Measurements from ENCODE around the gene SIRT1. TPM values are rescaled to one million over a fixed set of nuclear protein-coding genes. Genes with fewer than 3 reads are reported as not detected.
"Not testable (repeated sequence)": the region's sequence is repeated elsewhere in the genome, so short reads cannot be mapped to it uniquely, and the experiment has no call there.

Gene SIRT1
- total RNA-seq, 1 donor from 2014 or later: 29.3 TPM

GRCh38 chr10:67853512-67853911, 30.9 kb upstream of the SIRT1 start:
- H3K4me1 Mint-ChIP-seq (ENCODE audit: low read depth): peaks cover 8% of the 10 kb centered on the region
- H3K27me3 Mint-ChIP-seq (ENCODE audit: insufficient read depth): no peaks in the 10 kb centered on the region
- no peak overlapping the region for H3K27ac Mint-ChIP-seq
- intact Hi-C loops (cut with micrococcal nuclease): no loop called here
- no peaks in the 10 kb centered on the region for H3K36me3 Mint-ChIP-seq (ENCODE audit: low read depth)
- H3K9me3 Mint-ChIP-seq: no peaks in the 10 kb centered on the region
- no peak for DNase-seq (ENCODE audit: low spot score)
- no peak overlapping the region for H3K4me3 Mint-ChIP-seq

- H3K9me3 Mint-ChIP-seq: no peaks in the 10 kb centered on the region
- no peak overlapping the region for H3K4me3 Mint-ChIP-seq
- no peaks in the 10 kb centered on the region for H3K27me3 Mint-ChIP-seq (ENCODE audit: insufficient read depth)
- intact Hi-C loops (cut with micrococcal nuclease): no loop called here
- H3K36me3 Mint-ChIP-seq (ENCODE audit: low read depth): no peaks in the 10 kb centered on the region
- peaks cover 8% of the 10 kb centered on the region for H3K4me1 Mint-ChIP-seq (ENCODE audit: low read depth)
- no peak overlapping the region for H3K27ac Mint-ChIP-seq
- no peak for DNase-seq (ENCODE audit: low spot score)
Measured at GRCh38 chr10:67858971-67859370, 25.5 kb upstream of the SIRT1 start.

GRCh38 chr10:67861750-67862432, 22.6 kb upstream of the SIRT1 start:
- no peak for DNase-seq (ENCODE audit: low spot score)
- no peak overlapping the region for H3K4me3 Mint-ChIP-seq
- H3K9me3 Mint-ChIP-seq: no peaks in the 10 kb centered on the region
- no peaks in the 10 kb centered on the region for H3K27me3 Mint-ChIP-seq (ENCODE audit: insufficient read depth)
- no peaks in the 10 kb centered on the region for H3K36me3 Mint-ChIP-seq (ENCODE audit: low read depth)
- H3K4me1 Mint-ChIP-seq (ENCODE audit: low read depth): no peaks in the 10 kb centered on the region
- H3K27ac Mint-ChIP-seq: no peak overlapping the region
- intact Hi-C loops (cut with micrococcal nuclease): no loop called here

GRCh38 chr10:67863094-67863493, 21.4 kb upstream of the SIRT1 start:
- no peak for DNase-seq (ENCODE audit: low spot score)
- Mint-ChIP-seq H3K4me3 (no peak overlapping the region), H3K4me1 (ENCODE audit: low read depth) (no peaks in the 10 kb centered on the region), H3K36me3 (ENCODE audit: low read depth) (no peaks in the 10 kb centered on the region), H3K9me3 (no peaks in the 10 kb centered on the region), H3K27ac (no peak overlapping the region), H3K27me3 (ENCODE audit: insufficient read depth) (no peaks in the 10 kb centered on the region)
- intact Hi-C loops (cut with micrococcal nuclease): no loop called here

- Mint-ChIP-seq H3K9me3 (no peaks in the 10 kb centered on the region), H3K4me3 (no peak overlapping the region), H3K27me3 (ENCODE audit: insufficient read depth) (no peaks in the 10 kb centered on the region), H3K27ac (no peak overlapping the region), H3K36me3 (ENCODE audit: low read depth) (no peaks in the 10 kb centered on the region), H3K4me1 (ENCODE audit: low read depth) (no peaks in the 10 kb centered on the region)
- intact Hi-C loops (cut with micrococcal nuclease): no loop called here
- no peak for DNase-seq (ENCODE audit: low spot score)
Measured at GRCh38 chr10:67864607-67865371, 19.7 kb upstream of the SIRT1 start.

- no peaks in the 10 kb centered on the region for H3K9me3 Mint-ChIP-seq
- intact Hi-C loops (cut with micrococcal nuclease): no loop called here
- H3K27me3 Mint-ChIP-seq (ENCODE audit: insufficient read depth): no peaks in the 10 kb centered on the region
- no peaks in the 10 kb centered on the region for H3K4me1 Mint-ChIP-seq (ENCODE audit: low read depth)
- no peak overlapping the region for H3K27ac Mint-ChIP-seq
- H3K4me3 Mint-ChIP-seq: no peak overlapping the region
- no peaks in the 10 kb centered on the region for H3K36me3 Mint-ChIP-seq (ENCODE audit: low read depth)
- no peak for DNase-seq (ENCODE audit: low spot score)
Measured at GRCh38 chr10:67868132-67868531, 16.3 kb upstream of the SIRT1 start.

- Mint-ChIP-seq H3K27me3 (ENCODE audit: insufficient read depth) (no peaks in the 10 kb centered on the region), H3K9me3 (no peaks in the 10 kb centered on the region), H3K4me1 (ENCODE audit: low read depth) (no peaks in the 10 kb centered on the region), H3K36me3 (ENCODE audit: low read depth) (no peaks in the 10 kb centered on the region), H3K27ac (no peak overlapping the region), H3K4me3 (no peak overlapping the region)
- no peak for DNase-seq (ENCODE audit: low spot score)
- intact Hi-C loops (cut with micrococcal nuclease): no loop called here
Measured at GRCh38 chr10:67869996-67870395, 14.5 kb upstream of the SIRT1 start.

GRCh38 chr10:67875340-67876238, 8.9 kb upstream of the SIRT1 start:
- H3K27ac Mint-ChIP-seq: no peak overlapping the region
- H3K4me3 Mint-ChIP-seq: no peak overlapping the region
- H3K27me3 Mint-ChIP-seq (ENCODE audit: insufficient read depth): peaks cover 4% of the 10 kb centered on the region
- no peaks in the 10 kb centered on the region for H3K9me3 Mint-ChIP-seq
- intact Hi-C loops (cut with micrococcal nuclease): no loop called here
- no peaks in the 10 kb centered on the region for H3K4me1 Mint-ChIP-seq (ENCODE audit: low read depth)
- no peaks in the 10 kb centered on the region for H3K36me3 Mint-ChIP-seq (ENCODE audit: low read depth)
- DNase-seq (ENCODE audit: low spot score): no peak

- H3K27me3 Mint-ChIP-seq (ENCODE audit: insufficient read depth); H3K4me3 Mint-ChIP-seq; H3K4me1 Mint-ChIP-seq (ENCODE audit: low read depth); DNase-seq (ENCODE audit: low spot score); intact Hi-C loops (cut with micrococcal nuclease); H3K9me3 Mint-ChIP-seq; H3K27ac Mint-ChIP-seq; H3K36me3 Mint-ChIP-seq (ENCODE audit: low read depth): not testable (repeated sequence)
Measured at GRCh38 chr10:67877421-67877820, 7.0 kb upstream of the SIRT1 start.

- peaks cover 4% of the 10 kb centered on the region for H3K27me3 Mint-ChIP-seq (ENCODE audit: insufficient read depth)
- no peaks in the 10 kb centered on the region for H3K4me1 Mint-ChIP-seq (ENCODE audit: low read depth)
- H3K27ac Mint-ChIP-seq: no peak overlapping the region
- intact Hi-C loops (cut with micrococcal nuclease): no loop called here
- no peak for DNase-seq (ENCODE audit: low spot score)
- no peaks in the 10 kb centered on the region for H3K9me3 Mint-ChIP-seq
- H3K4me3 Mint-ChIP-seq: no peak overlapping the region
- no peaks in the 10 kb centered on the region for H3K36me3 Mint-ChIP-seq (ENCODE audit: low read depth)
Measured at GRCh38 chr10:67878133-67878532, 6.3 kb upstream of the SIRT1 start.

- intact Hi-C loops (cut with micrococcal nuclease): loop anchor here (1.0 to 10.0 kb wide), 8 partner anchors 29 to 447 kb away; partner anchors contain the start of gene HERC4
- H3K27ac Mint-ChIP-seq: peak overlapping the region; percentile 86
- DNase-seq (ENCODE audit: low spot score): no peak
- H3K27me3 Mint-ChIP-seq (ENCODE audit: insufficient read depth): peaks cover 4% of the 10 kb centered on the region
- no peaks in the 10 kb centered on the region for H3K9me3 Mint-ChIP-seq
- H3K4me3 Mint-ChIP-seq: peak overlapping the region; percentile 80
- H3K4me1 Mint-ChIP-seq (ENCODE audit: low read depth): peaks cover 25% of the 10 kb centered on the region
- peaks cover 15% of the 10 kb centered on the region for H3K36me3 Mint-ChIP-seq (ENCODE audit: low read depth)
Measured at GRCh38 chr10:67883710-67884312, 645 bp upstream of the SIRT1 start.

GRCh38 chr10:67884842-67885670, 600 bp downstream of the SIRT1 start:
- intact Hi-C loops (cut with micrococcal nuclease): loop anchor here (1.0 to 10.0 kb wide), 10 partner anchors 30 to 446 kb away; partner anchors contain the start of gene HERC4
- H3K27me3 Mint-ChIP-seq (ENCODE audit: insufficient read depth): peaks cover 3% of the 10 kb centered on the region
- H3K27ac Mint-ChIP-seq: peak overlapping the region; percentile 87
- peaks cover 25% of the 10 kb centered on the region for H3K36me3 Mint-ChIP-seq (ENCODE audit: low read depth)
- H3K4me1 Mint-ChIP-seq (ENCODE audit: low read depth): peaks cover 31% of the 10 kb centered on the region
- DNase-seq (ENCODE audit: low spot score): peak; percentile 75
- peak overlapping the region; percentile 91 for H3K4me3 Mint-ChIP-seq
- H3K9me3 Mint-ChIP-seq: no peaks in the 10 kb centered on the region

Measured in activated T-helper 1 cell treated with anti-CD3 and anti-CD28 coated beads, Interleukin-12 subunit alpha, Interleukin-12 subunit beta, Interleukin-2, Interleukin-4 antibody, amounts not matched to agents 30 ng/mL and 10 ng/mL and 1 ng/mL, durations not matched to agents 14 hours and 24 hours and 36 hours (primary cell).